DMS 273 (cell line): ENCODE results near the gene ZNF697.

Experiments
- DNase-seq: peaks from one replicate; lab custom pipeline; 2025; ENCODE audit not compliant: unreplicated experiment; lab: John Stamatoyannopoulos, UW

Gene ZNF697

DNA sequence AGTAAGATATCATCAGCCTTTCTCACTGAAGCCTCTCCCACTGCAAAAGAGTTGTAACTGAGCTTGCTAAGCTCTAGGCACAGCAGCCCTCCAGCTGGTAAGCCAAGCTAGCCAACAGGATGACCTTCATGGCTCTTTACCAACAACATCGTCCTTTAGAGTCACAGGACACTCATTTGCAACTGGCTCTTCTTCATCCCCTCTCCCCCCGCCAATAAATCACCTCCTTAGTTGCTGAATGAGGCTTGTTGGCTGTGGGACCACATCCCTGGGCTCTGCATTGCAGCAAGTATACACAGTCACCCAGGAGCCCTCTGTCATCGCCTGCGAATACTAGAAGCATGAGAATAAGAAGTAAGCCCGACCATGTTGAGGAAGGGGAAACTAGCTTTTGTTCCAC, 16.0 kb upstream of the ZNF697 start:
- DNase-seq = no peak

DNA sequence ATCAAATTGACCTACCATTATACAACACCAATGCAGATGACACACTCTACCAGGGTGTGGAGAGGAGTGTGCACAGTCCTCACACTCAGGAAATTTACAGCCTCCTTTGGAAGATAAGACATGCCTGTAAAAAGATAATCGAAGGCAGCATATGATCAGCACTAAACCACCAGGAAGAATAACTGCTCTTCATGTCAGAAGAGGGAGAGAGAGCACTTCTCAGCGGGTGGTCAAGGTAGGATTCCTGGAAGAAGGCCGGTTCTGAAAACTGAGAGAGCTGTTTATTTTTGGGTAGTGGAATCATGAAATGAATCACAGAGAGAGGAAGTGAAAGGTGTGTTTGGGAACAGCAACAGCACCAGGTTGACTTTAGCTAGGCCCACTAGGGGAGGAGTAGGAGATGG, 14.0 kb upstream of the ZNF697 start:
- DNase-seq = no peak

DNA sequence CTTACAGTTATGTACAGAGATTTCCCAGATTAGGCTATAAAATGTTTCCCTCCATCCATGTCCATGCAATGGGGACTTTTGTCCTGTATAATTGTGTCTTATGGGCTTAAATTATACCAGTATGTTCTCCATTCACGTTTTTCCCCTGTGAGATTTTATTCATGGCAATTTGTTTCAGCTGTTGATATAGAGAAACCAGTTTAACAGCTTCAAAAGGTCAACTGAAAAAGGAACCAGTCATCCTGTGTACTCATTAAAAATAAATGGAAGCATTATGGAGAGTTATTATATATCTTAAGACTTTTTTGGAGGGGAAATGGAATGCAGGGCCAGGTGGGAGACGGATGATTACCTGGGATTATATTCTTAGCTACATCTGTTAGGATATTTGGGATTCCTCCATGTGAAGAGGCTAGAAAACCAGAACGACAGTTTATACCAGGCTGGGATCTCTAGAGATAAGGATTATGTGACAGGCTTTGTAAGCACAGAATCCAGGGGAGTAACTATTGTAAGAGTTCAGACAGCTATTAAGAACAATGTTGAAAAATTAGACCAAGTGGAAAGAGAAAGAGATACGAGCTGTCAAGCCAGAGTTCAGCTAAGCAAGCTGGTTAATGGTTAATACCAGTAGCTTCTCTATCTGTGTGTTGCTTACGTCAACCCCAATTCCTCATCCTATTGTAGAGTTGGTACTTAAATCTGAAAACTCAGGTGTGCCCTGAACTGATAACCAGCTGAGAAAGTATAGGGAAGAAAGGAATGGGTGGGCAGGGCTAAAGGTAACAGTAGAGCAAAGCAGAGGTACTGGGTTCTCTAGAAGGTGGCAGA, 12.4 kb upstream of the ZNF697 start:
- no peak for DNase-seq

DNA sequence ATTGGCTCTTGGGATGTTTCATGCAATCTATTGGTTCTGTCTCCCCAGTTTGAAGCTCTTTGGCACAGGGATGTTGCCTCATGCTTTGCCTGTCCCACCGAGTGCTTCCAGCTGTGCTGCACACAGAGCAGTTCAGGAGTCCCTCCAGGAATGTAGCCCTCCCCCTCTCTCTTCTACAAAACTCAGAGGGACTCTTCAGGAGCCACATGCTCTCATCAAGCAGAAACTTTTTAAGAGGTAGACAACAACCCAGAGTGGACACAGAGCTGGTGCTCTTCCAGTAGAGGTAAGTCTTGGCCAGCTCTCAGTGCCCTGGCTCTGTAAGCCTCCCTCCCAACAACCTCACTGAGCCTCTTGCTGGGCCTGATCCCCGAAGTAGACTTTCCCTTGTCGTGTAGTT, 11.6 kb upstream of the ZNF697 start:
- DNase-seq = no peak

DNA sequence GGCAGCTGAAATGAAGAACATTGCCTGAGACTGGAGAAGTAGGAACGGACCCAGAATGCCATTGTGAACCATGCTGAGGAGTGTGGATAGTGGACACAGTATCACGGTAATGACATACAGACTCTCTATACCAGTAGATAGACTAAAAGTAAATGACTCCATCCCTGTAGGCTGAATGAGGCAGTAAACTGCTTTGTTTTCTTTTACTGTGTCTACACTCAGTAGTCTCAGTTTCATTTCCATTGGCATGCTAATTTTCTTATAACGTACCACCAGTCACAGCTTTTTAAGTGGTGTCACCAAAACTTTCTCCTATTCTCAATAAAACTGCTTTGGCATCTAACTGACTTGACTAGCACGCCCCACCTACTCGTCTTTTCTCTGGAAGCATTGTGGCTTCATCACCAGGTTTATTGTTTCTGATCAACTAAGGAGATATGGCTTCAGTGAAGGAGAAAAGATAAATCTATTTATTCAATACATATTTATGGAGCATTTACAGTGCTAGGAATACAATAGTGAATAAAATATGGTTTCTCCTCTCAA, 8.4 kb upstream of the ZNF697 start:
- no peak for DNase-seq

DNA sequence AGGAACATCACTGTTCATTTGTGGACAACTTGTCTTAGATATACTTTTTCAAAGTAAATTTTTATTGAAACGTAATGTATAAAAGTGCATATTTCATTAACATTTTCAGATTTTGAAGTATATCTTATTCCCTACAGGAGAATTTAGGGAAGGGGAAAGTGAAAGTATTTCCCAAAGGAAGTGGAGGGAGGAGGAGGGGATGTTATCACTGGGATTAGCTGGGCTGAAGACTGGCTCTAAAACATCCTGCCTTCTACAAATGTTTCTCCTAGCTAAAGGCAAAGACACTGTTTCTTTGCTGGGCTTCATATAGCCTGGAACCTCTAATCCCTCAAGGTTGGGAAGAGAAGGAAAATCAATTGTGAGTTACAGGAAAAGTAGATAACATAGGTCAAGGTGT, 7.1 kb upstream of the ZNF697 start:
- no peak for DNase-seq

DNA sequence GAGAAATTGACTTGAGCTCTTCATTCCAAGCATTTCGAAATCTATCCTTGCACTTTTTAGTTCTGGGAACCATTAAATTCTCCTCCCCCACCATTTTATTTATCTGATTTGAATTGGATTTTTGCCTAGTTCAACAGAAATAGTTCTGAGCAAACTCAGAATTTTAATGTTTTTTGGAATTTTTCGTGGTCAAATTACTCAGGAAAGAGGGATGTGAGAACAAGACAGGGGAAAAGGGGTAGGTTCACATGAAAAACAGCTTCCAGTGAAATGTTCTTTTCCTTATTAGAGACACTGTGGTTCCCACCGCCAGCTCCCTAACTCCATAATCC, 5.7 kb upstream of the ZNF697 start:
- DNase-seq = no peak

DNA sequence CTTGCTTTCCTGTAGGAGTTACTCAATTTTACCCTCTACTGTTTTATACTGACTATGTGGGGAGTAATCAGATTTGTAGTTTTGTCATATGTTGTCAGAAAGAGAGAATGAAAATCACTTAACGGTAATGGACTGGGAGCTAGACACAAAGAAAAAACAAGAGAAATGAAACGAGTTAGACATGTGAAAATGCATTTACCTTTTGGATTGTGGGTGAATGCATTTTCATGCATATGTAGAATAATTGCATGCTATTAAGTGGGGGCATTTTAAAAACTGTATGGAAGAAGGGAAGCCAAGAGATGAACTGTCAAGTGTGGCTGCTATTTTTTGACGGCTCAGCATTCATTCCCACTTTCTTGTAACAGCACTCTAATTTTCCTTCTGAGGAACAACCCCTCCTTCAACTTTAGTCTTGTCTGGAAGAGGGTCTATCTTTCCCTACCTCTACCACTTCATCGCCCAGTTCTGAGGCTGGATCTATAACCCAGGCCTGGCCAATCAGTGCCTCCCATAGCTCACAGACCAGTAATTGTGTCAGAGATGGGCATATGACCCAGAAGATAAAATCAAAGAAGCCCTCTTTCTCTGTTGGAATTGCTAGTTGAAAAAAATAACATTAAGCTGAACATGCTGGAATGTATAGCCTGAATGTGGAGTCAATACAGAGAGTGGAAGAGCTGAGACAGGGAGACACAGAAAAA, 5.2 kb upstream of the ZNF697 start:
- no peak for DNase-seq

DNA sequence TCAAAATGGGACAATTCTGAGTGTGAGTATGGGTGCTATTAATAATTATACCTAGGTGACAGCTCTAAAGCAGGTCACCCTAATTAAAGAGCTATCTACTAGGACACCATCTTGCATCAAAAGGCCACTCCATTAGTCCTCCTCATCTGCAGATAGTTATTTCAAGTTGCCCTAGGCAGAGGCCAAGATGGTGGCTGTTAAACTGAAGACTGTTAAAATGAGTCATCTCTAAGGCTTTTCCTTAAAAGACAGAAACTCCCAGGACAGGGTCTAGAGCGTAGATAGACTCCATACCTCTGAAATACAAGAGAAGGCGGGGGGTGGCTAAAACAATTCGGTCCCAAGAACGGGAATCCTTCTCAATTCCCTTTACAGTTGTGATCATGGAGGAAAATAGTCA, 4.5 kb upstream of the ZNF697 start:
- DNase-seq = no peak

DNA sequence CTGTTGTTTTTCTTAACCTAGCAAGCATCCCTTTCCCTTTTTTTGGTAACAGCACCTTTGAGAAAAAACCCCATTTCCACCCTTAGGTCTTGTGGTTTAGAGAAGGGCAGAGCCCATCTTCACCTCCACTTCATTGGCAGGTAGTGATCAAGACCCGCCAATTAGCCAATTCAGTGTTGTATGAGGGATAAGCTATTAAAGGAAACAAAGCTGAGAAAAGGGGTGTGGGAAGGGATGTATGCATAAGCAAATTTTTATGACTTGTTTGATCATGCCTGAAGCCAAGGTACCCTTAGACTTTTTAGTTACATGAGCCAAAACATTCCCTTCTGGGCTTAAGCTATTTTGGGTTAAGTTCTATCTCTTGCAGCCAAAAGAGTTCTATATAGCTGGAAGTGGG, 3.6 kb upstream of the ZNF697 start:
- DNase-seq = no peak

DNA sequence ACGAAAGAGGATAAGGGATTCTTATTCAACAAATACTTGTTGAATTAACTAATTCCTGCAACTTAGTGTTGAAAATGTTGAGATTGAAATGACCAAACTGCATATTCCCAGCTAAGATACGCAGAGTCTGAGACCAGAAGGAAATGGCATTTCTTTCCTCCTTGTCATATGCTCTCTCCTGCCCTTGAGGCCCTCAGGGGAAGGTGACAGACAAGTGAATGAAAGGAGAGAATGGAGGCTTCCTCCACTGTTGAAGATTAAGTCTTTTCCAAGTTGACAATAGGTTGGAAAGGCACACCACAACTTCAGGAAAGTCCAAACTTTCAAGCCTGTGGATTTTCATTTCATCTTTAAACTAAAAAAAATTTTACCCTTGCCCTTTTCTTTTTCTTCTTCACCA, 3.1 kb upstream of the ZNF697 start:
- DNase-seq = no peak

DNA sequence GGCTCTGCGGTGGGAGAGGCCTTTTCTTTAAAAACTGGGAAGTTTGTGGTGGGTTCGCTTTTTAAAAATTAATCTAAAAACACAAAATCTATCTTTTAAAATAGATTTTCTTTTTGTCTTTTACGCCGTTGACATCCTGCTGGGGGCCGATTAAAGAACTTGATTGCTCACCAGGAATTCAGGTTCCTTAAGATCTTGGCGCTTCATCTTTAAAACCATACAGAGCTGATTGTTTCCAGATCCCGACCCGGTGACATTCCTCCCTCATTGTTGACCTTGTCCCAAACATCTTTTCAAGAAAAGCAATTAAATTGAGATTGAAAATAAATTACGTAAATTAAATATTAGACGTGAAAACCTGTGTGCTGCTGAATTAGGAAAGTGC, 546 bp upstream of the ZNF697 start:
- DNase-seq = no peak

DNA sequence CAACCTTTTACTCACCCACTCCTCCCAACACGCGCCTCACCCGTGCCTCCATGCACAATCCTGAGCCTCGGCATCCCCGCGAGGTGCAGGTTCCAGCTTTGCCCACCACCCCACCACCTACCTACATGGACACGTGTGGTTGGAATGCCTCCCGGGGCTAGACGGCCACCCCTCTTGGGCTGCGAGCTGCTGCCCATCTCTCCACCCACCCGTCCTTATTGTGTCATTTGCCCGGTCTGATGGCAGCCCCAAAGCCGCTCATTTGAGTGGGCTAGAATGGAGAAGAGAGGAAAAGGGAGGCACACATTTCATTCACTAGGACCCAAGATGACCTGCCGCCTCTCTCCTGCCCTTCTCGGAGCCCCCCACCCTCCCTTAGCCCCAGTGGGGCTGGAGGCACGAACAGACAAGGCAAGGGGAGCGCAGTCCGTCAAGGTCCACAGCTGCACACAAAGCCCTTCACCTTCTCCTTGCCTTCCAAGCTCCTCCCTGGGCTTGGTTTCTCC, 785 bp downstream of the ZNF697 start:
- peak; percentile 46 for DNase-seq

DNA sequence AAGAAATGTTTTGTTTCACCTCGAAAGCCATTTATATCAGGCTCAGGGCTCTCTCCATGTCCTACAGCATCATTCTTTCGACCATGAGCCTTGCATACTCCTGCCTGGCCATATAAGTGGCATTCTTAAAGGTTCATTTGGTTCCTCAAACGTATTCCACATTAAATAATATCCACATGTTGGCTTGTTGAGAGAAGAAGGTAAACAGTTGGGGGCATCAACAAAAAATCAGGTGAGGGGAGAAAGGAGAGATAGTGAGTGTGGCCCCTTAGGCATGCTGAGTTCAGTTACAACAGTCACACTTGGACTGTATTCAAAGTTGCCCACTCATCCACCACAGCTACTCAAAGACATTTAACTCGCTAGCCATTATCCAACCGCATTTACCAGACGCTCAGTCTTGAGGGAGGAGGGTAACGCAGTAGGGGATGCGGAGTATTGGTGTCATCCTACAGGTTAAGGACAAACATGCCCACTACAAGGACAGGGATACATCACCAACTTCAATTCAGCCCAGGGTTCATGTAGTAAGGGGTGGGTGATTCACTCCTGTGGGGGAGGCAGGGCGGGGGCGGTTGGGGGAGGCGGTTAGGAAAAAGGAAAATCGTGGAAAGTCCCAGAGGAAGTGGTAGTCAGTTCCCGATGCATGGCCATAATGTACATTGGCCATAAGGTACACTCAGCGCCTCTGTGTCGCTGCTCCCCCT, 1.4 kb downstream of the ZNF697 start:
- no peak for DNase-seq

DNA sequence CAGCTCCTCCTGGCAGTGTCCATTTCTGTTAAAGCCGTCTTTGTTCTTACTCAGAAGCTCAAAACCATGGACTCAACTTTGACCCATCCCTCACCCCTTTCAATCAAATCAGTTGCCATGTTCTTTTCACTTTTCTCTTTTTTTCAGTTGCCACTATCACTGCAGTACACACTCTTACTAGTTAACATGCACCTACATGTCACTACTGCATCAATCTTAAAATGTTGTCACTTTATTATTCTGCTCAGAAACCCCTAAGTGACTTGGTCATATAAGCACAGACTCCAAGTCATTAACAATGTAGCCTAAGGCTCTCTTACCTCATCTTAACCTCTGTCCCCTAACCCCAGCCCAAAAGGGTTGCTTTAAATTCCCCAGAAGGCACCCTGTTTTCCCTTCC, 9.0 kb downstream of the ZNF697 start:
- no peak for DNase-seq

DNA sequence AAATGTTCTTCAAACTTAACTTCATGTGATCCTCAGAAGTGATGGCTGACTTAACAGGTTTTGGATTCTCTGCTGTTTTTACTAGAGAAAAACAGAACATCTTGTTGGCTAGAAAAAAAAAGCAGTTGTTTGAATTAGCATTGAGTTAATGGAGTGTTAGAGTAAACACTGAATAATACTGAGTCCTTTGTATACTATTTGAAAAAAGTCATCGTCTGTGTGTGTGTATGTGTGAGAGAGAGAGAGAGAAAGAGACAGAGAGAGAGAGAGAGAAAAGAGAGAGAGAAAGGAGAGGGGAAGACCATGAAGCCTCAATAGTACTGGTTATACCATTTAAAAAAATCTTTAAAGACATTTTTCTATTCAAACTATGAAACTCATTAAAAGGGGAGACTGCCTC, 10.4 kb downstream of the ZNF697 start:
- no peak for DNase-seq

DNA sequence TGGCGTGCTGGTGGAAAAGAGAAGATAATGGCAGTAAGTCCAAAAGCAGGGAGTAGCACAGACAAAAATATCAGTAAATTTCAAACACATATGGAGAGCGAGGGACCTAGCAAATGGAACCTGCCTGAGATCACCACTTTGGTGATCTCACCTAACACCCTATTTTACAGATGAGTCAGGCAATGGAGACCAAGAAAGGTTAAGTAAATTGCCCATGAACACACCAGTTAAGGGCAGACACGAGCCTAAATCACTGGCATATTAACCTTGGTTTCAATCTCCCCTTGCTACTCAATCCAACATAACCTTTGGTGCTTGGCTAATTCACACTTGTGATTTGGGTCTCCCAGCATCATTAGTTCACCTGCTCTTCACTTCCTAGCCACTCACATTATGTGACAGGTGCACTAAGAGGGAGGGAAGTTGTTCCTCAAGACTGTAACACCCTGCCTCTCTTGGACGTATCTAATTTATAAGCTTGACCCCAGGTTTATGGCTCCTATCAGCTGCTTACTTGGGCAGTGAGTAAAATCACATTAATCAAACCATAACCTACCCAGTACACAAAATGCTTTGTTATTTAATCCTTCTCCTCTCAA, 11.5 kb downstream of the ZNF697 start:
- no peak for DNase-seq

DNA sequence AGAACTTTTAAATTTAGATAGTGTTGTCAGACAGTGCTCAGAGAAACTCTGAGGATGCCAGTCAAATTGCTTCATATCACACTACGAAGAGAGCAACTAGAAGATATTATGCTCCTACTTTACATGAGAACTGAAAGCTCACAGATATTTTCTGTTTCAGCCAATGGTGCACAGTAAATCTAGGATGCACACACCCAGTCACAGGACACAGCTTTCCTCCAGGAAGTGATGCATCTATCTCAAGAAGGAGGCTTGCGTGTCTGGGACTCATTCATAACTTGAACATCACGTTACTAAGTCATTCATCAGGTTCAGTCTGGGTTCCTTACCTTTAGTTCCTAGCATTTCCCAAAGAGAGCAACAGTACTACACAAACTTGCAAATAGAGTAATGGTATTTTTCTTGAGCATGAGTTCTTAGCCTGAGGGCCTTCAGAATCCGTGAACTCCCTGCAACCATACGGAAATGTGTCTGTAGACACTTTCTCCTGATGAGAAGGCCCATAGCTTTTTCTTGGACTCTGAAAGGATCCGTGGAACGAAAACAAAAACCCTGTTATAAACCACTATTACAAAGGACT, 12.2 kb downstream of the ZNF697 start:
- no peak for DNase-seq

DNA sequence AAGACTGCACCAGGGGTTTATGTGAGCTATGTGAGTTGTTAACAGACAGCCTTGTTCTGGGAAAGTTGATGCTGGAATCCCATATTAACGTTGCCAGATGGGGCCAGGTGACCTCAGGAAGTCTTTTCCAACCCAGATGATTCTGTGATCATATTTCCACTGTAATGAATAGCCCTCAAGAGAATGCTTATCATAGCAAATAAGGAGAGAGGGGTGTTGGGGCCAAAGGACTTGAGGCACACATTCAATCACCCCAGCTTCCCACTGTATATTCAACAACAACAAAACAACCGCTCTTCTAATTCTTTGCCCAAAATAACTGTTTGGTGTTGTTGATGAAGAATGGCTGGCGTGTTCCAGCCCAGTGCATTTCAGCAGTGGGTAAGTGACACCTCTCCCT, 14.1 kb downstream of the ZNF697 start:
- peak; percentile 50 for DNase-seq

DNA sequence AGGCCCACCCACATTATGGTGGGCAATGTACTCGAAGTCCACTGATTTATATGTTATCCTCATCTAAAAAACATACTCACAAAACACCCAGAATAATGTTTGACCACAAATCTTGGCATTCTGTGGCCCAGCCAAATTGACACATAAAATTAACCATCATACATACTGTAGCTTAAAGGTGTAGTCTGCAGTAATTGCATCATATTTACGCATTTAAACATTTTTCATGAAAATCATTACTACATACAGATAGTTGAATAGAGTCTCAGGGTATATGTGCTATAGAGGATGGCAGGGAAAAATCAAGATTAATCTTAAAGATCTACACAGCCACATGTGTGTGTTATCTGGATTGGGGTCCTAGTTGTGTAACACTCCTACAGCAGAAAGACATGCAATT, 14.5 kb downstream of the ZNF697 start:
- DNase-seq = no peak

DNA sequence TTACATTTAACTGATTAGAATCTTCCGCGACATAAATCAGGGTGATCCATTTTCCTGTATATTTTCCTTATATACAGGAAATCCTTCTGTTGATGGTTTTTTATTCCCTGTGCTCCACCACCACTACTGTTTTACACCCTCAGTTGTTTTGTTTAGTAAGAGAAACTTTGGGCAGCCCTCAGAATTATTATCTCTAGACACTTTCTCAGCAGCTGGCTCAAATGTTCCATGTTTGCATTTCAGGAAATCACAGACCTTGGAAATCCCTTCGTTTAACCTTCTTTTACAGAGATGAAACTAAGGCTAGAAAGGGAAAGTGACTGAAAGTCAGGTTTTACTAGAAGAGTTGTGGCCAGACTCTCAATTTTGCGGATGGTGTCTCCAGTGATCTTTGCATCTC, 15.2 kb downstream of the ZNF697 start:
- DNase-seq = no peak
